ENCODE results near the gene PPIE. TPM values are rescaled to one million over a fixed set of nuclear protein-coding genes. Genes with fewer than 3 reads are reported as not detected.

The PPIE gene
- total RNA-seq, 1 experiment from 2014 or later: 36.3 TPM

DNA sequence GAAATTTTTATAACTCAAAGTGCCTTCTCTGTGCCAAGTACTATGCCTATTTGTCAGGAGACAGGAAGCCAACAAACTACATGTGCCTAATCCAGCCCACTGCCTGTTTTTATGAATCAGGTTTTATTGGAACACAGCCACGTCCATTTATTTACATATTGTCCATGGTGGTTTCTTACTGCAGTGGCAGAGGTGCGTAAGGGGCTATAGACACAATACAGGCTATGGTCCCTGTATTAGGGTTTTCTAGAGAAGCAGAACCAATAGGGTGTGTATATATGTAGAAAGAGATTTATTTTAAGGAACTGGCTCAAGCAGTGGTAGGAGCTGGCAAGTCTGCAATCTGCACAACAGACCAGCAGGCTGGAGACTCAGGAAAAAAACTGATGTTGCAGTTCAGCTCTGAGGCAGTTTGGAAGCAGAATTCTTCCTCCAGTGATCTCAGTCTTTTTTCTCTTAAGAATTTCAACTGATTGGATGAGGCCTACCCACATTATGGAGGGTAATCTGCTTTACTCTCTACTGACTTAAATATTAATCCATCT is 15.4 kb downstream of the PPIE start:
- H3K56ac ChIP-seq (ENCODE audit: insufficient read length, low read depth, low read length): no peak overlapping the region
- no peak overlapping the region for H3K27ac ChIP-seq (ENCODE audit: insufficient read length, low read depth, low read length)
- no peak overlapping the region for H3K14ac ChIP-seq (ENCODE audit: insufficient read depth, low read length)
- peak; percentile 1 for DNase-seq
- no peak overlapping the region for H3K27ac Mint-ChIP-seq
- H2BK12ac ChIP-seq (ENCODE audit: insufficient read length, low read depth, low read length): no peak overlapping the region
- H3K9me3 ChIP-seq (ENCODE audit: control insufficient read depth, low read depth, low read length): no peaks in the 10 kb centered on the region
- no peak overlapping the region for H3K23ac ChIP-seq (ENCODE audit: insufficient read length, low read depth, low read length)
- WGBS (ENCODE audit: extremely low coverage, insufficient read length, low lambda C conversion rate): no CpG with 5 or more reads among the region's 2 CpGs
- no peaks in the 10 kb centered on the region for H3K23me2 ChIP-seq (ENCODE audit: insufficient read length, low read depth, low read length, poor library complexity, severe bottlenecking)
- no peaks in the 10 kb centered on the region for H4K20me1 ChIP-seq (ENCODE audit: control insufficient read depth, insufficient read depth, insufficient read length)
- no peak overlapping the region for H2BK15ac ChIP-seq (ENCODE audit: low read depth, low read length)
- H3K9ac ChIP-seq (ENCODE audit: extremely low read depth, insufficient read length, low read length): no peak overlapping the region
- no peak overlapping the region for H2BK5ac ChIP-seq (ENCODE audit: insufficient read length, low read length)
- no peak overlapping the region for H2AFZ ChIP-seq (ENCODE audit: low read length)
- no peak overlapping the region for H3K4ac ChIP-seq (ENCODE audit: low read depth, low read length)
- no peaks in the 10 kb centered on the region for H3K4me1 Mint-ChIP-seq
- H3K9me3 Mint-ChIP-seq: no peaks in the 10 kb centered on the region
- H3K4me1 ChIP-seq (ENCODE audit: insufficient read depth, low read length): no peaks in the 10 kb centered on the region
- H3K27me3 Mint-ChIP-seq (ENCODE audit: low read depth): no peaks in the 10 kb centered on the region
- no peaks in the 10 kb centered on the region for H3K79me2 ChIP-seq (ENCODE audit: insufficient read depth, low read length)
- H2AK5ac ChIP-seq (ENCODE audit: insufficient read length, low read length): no peak overlapping the region
- no peak overlapping the region for H2BK120ac ChIP-seq (ENCODE audit: low read depth, low read length, poor library complexity, severe bottlenecking)
- H3K4me3 Mint-ChIP-seq: no peak overlapping the region
- no peaks in the 10 kb centered on the region for H3K79me1 ChIP-seq (ENCODE audit: insufficient read depth, low read depth, low read length, poor library complexity, severe bottlenecking)
- H3T11ph ChIP-seq (ENCODE audit: low read length): no peak overlapping the region
- H3K36me3 Mint-ChIP-seq (ENCODE audit: insufficient read depth in 1 of 3, low read depth in 3 of 3): peaks cover 23 to 85% (median 51%) of the 10 kb centered on the region in 3 experiments; a peak in 6 of 7 replicates
- TF ChIP-seq, protein P1, sequence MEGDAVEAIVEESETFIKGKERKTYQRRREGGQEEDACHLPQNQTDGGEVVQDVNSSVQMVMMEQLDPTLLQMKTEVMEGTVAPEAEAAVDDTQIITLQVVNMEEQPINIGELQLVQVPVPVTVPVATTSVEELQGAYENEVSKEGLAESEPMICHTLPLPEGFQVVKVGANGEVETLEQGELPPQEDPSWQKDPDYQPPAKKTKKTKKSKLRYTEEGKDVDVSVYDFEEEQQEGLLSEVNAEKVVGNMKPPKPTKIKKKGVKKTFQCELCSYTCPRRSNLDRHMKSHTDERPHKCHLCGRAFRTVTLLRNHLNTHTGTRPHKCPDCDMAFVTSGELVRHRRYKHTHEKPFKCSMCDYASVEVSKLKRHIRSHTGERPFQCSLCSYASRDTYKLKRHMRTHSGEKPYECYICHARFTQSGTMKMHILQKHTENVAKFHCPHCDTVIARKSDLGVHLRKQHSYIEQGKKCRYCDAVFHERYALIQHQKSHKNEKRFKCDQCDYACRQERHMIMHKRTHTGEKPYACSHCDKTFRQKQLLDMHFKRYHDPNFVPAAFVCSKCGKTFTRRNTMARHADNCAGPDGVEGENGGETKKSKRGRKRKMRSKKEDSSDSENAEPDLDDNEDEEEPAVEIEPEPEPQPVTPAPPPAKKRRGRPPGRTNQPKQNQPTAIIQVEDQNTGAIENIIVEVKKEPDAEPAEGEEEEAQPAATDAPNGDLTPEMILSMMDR (conservative IDR thresholded peaks at IDR 0.05): no peak
- no peak overlapping the region for H4K91ac ChIP-seq (ENCODE audit: insufficient read length, low read depth, low read length)
- no peak overlapping the region for H4K5ac ChIP-seq (ENCODE audit: insufficient read length, low read depth, low read length)
- H3K4me2 ChIP-seq (ENCODE audit: insufficient read depth, insufficient read length, low read length): no peak overlapping the region
- no peak overlapping the region for H4K8ac ChIP-seq (replicated peaks; ENCODE audit: insufficient read length, low read depth, low read length)
- no peaks in the 10 kb centered on the region for H3K27me3 ChIP-seq (ENCODE audit: insufficient read depth, low read length)
- H3K18ac ChIP-seq (ENCODE audit: insufficient read length, low read depth, low read length): no peak overlapping the region
- H2BK20ac ChIP-seq (ENCODE audit: low read depth, low read length, poor library complexity, severe bottlenecking): no peak overlapping the region
